ENCODE results near the gene DAB2IP. TPM values are rescaled to one million over a fixed set of nuclear protein-coding genes. Genes with fewer than 3 reads are reported as not detected.

DAB2IP gene
- polyA plus RNA-seq, 3 donors = 37.9 to 51.6 (median 38.7) TPM

- DNase-seq (ENCODE audit: extremely low read depth in 1 of 11, low read depth in 9 of 11, low spot score in 4 of 11) = no peak
Observed at GRCh38 chr9:121690316-121690715, 38.9 kb downstream of the DAB2IP start.

- DNase-seq (ENCODE audit: extremely low read depth in 1 of 11, low read depth in 9 of 11, low spot score in 4 of 11) = no peak
Observed at GRCh38 chr9:121690766-121691165, 39.3 kb downstream of the DAB2IP start.

- DNase-seq (ENCODE audit: extremely low read depth in 1 of 11, low read depth in 9 of 11, low spot score in 4 of 11) = no peak
Observed at GRCh38 chr9:121691890-121692289, 40.5 kb downstream of the DAB2IP start.

GRCh38 chr9:121692606-121693387 lies 41.4 kb downstream of the DAB2IP start:
- no peak for DNase-seq (ENCODE audit: extremely low read depth in 1 of 11, low read depth in 9 of 11, low spot score in 4 of 11)

- no peak for DNase-seq (ENCODE audit: extremely low read depth in 1 of 11, low read depth in 9 of 11, low spot score in 4 of 11)
Observed at GRCh38 chr9:121693388-121693670, 41.9 kb downstream of the DAB2IP start.

- no peak for DNase-seq (ENCODE audit: extremely low read depth in 1 of 11, low read depth in 9 of 11, low spot score in 4 of 11)
Observed at GRCh38 chr9:121694001-121694400, 42.6 kb downstream of the DAB2IP start.

- no peak for DNase-seq (ENCODE audit: extremely low read depth in 1 of 11, low read depth in 9 of 11, low spot score in 4 of 11)
Observed at GRCh38 chr9:121694600-121694999, 43.2 kb downstream of the DAB2IP start.

- no peak for DNase-seq (ENCODE audit: extremely low read depth in 1 of 11, low read depth in 9 of 11, low spot score in 4 of 11)
Observed at GRCh38 chr9:121696930-121697329, 45.5 kb downstream of the DAB2IP start.

- DNase-seq (ENCODE audit: extremely low read depth in 1 of 11, low read depth in 9 of 11, low spot score in 4 of 11) = peak in 7 of 11 donors; percentile 18 to 72 (median 64)
Observed at GRCh38 chr9:121698627-121699570, 47.5 kb downstream of the DAB2IP start.

GRCh38 chr9:121699571-121700164 lies 48.2 kb downstream of the DAB2IP start:
- no peak for DNase-seq (ENCODE audit: extremely low read depth in 1 of 11, low read depth in 9 of 11, low spot score in 4 of 11)

- peak in 2 of 11 donors; percentile 31 to 32 for DNase-seq (ENCODE audit: extremely low read depth in 1 of 11, low read depth in 9 of 11, low spot score in 4 of 11)
Observed at GRCh38 chr9:121700165-121700831, 48.9 kb downstream of the DAB2IP start.

GRCh38 chr9:121700832-121701419 lies 49.5 kb downstream of the DAB2IP start:
- DNase-seq (ENCODE audit: extremely low read depth in 1 of 11, low read depth in 9 of 11, low spot score in 4 of 11) = no peak

- no peak for DNase-seq (ENCODE audit: extremely low read depth in 1 of 11, low read depth in 9 of 11, low spot score in 4 of 11)
Observed at GRCh38 chr9:121701736-121702261, 50.4 kb downstream of the DAB2IP start.

- no peak for DNase-seq (ENCODE audit: extremely low read depth in 1 of 11, low read depth in 9 of 11, low spot score in 4 of 11)
Observed at GRCh38 chr9:121703014-121703734, 51.7 kb downstream of the DAB2IP start.

- DNase-seq (ENCODE audit: extremely low read depth in 1 of 11, low read depth in 9 of 11, low spot score in 4 of 11) = no peak
Observed at GRCh38 chr9:121704281-121704680, 52.8 kb downstream of the DAB2IP start.

GRCh38 chr9:121706149-121706750 lies 54.8 kb downstream of the DAB2IP start:
- no peak for DNase-seq (ENCODE audit: extremely low read depth in 1 of 11, low read depth in 9 of 11, low spot score in 4 of 11)

GRCh38 chr9:121707477-121708424 lies 56.3 kb downstream of the DAB2IP start:
- DNase-seq (ENCODE audit: extremely low read depth in 1 of 11, low read depth in 9 of 11, low spot score in 4 of 11) = no peak
